ENCODE data around the gene ATP1A2.
"Not testable (repeated sequence)": the region's sequence is repeated elsewhere in the genome, so short reads cannot be mapped to it uniquely, and the experiment has no call there.

The ATP1A2 gene

DNA sequence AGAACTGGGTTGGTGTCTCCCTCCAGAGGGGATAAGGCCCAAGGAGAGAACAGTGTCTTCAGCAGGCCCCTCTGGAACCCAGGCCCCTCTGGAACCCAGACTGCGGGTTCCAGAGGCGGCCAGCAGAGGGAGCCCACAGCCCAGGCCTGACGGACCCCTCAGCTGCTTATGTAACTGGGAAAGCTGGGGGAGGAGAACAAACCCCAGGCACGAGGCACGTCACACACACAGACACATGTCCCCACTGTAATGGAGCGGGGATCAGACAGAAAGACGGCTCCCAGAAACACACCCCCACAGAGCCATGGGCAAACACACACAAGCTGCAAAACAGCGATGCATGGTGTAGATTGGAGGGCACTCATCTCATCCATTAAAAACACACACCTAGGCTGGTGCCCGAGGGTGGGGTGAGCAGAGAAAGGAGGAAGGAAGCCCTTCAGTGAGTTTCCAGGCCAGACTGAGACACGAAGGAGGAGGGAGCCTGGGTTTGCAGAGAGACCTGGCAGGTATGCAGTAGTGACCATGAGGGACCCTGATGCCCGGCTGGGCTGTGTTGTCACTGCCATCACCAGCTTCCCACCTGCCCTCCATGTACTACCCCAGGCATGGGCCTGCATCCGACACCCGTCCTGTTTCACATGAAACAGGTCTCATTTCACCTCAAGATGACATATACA lies 14.4 kb upstream of the ATP1A2 start:
- no peaks in the 10 kb centered on the region for H3K27me3 ChIP-seq (ENCODE audit: low read depth)
- no peaks in the 10 kb centered on the region for H3K36me3 ChIP-seq (replicated peaks)
- no peaks in the 10 kb centered on the region for H3K9me3 ChIP-seq
- H3K4me1 ChIP-seq, result peaks cover 18% of the 10 kb centered on the region
- in situ Hi-C loops (cut with MboI; ENCODE audit: low sequenced_read_pairs), result loop anchor here (5.0 to 10.0 kb wide), 2 partner anchors 144 to 191 kb away; no protein-coding TSS in a partner anchor
- no peak overlapping the region for H3K4me3 ChIP-seq
- DNase-seq (ENCODE audit: low spot score in 2 of 2), result peak; percentile 74 to 88

DNA sequence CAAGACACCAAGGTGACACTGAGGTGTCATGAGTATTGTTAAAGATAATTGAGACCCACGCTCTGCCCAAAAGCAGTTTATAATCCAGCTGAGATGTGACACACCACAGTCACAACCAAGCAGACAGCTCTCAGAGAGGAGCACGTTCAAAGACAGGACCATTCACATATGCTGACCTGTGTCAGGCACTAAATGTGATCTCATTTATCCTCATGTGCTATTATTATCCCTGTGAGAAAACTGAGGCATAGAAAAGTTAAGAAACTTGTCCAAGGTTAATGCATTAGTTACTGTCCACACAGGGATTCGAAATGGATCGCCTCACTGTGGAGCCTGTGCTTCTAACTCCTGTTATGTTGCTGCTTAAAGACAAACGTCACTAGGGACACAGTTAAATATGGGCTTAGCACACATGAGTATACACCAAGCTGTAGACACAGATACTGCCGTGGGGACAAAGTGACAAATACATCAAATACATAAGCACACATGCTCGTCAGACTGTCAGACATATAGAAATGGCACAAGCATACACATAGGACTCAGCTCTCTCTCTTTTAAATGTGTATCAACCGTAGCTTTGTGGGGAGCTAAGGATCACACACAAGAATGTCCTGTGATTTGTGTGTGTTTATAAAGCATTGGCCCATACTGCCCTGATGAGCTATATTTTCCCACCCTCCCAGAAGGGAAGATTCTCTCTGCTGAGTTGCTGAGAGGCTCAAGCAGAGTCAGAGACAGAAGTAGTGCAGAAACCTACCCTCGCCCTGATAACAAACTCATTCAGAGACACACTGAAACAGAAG lies 13.6 kb upstream of the ATP1A2 start:
- Histone ChIP-seq H3K27me3 (ENCODE audit: low read depth) (no peaks in the 10 kb centered on the region), H3K36me3 (replicated peaks) (no peaks in the 10 kb centered on the region), H3K4me3 (no peak overlapping the region), H3K9me3 (no peaks in the 10 kb centered on the region), H3K4me1 (peaks cover 13% of the 10 kb centered on the region)
- no peak for DNase-seq (ENCODE audit: low spot score in 2 of 2)
- in situ Hi-C loops (cut with MboI; ENCODE audit: low sequenced_read_pairs), result loop anchor here (5.0 to 10.0 kb wide), 2 partner anchors 143 to 190 kb away; no protein-coding TSS in a partner anchor

- H3K4me1 ChIP-seq, result peaks cover 8% of the 10 kb centered on the region
- no peak for DNase-seq (ENCODE audit: low spot score in 2 of 2)
- no peaks in the 10 kb centered on the region for H3K9me3 ChIP-seq
- no peaks in the 10 kb centered on the region for H3K27me3 ChIP-seq (ENCODE audit: low read depth)
- in situ Hi-C loops (cut with MboI; ENCODE audit: low sequenced_read_pairs), result loop anchor here (5.0 to 10.0 kb wide), 2 partner anchors 141 to 188 kb away; no protein-coding TSS in a partner anchor
- no peak overlapping the region for H3K4me3 ChIP-seq
- no peaks in the 10 kb centered on the region for H3K36me3 ChIP-seq (replicated peaks)
Measured at GRCh38 chr1:160103658-160104408, 11.7 kb upstream of the ATP1A2 start.

DNA sequence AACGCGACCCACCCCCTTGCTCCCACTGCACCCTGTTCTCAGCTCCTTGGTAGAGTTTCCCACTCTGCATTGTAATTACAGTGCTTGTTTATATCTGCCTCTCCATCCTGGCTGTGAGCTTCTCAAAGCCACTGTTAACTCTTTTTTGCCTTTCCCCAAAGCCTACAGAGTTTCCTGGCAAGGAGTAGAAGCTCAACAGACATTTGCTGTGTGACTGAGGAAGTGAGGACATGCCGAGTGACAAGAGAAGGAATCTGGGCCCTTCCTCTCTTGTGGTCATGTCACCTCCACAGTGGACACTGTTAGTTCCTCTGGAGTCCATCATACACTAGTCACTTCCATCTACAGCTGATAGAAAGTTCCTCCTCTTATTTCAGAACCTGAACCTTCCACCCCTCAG lies 11.1 kb upstream of the ATP1A2 start:
- in situ Hi-C loops (cut with MboI; ENCODE audit: low sequenced_read_pairs), result loop anchor here (5.0 to 10.0 kb wide), 2 partner anchors 140 to 188 kb away; no protein-coding TSS in a partner anchor
- no peaks in the 10 kb centered on the region for H3K27me3 ChIP-seq (ENCODE audit: low read depth)

GRCh38 chr1:160105155-160105554 lies 10.4 kb upstream of the ATP1A2 start:
- Histone ChIP-seq H3K4me1 (peaks cover 4% of the 10 kb centered on the region), H3K36me3 (replicated peaks) (no peaks in the 10 kb centered on the region), H3K9me3 (no peaks in the 10 kb centered on the region), H3K27me3 (ENCODE audit: low read depth) (no peaks in the 10 kb centered on the region), H3K4me3 (no peak overlapping the region)
- no peak for DNase-seq (ENCODE audit: low spot score in 2 of 2)
- in situ Hi-C loops (cut with MboI; ENCODE audit: low sequenced_read_pairs), result loop anchor here (5.0 to 10.0 kb wide), 2 partner anchors 140 to 272 kb away; no protein-coding TSS in a partner anchor

More for the DNA sequence above, 11.1 kb upstream of the ATP1A2 start:
- Histone ChIP-seq H3K4me1 (peaks cover 4% of the 10 kb centered on the region), H3K9me3 (no peaks in the 10 kb centered on the region), H3K36me3 (replicated peaks) (no peaks in the 10 kb centered on the region), H3K4me3 (no peak overlapping the region)
- no peak for DNase-seq (ENCODE audit: low spot score in 2 of 2)

DNA sequence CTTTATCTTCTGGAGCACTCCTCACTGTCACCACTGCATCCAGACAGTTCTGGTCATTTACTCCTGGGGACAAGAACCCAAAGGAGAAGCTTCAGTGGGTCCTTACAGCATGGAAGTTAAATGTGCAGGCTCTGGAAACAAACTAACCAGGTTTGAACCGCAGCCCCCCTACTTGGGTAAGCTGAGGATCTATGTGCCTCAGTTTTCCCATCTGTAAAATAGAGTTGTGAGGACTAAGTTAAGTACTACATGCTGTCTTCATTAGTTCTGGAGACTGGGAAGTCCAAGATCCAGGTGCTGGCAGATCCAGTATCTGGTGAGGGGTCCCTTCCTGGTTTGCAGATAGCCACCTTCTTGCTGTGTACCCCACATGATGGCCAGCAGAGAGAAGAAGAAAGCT lies 8.0 kb upstream of the ATP1A2 start:
- H3K4me1 ChIP-seq, result no peaks in the 10 kb centered on the region
- H3K27me3 ChIP-seq (ENCODE audit: low read depth), result no peaks in the 10 kb centered on the region
- H3K4me3 ChIP-seq, result no peak overlapping the region
- H3K36me3 ChIP-seq (replicated peaks), result no peaks in the 10 kb centered on the region
- in situ Hi-C loops (cut with MboI; ENCODE audit: low sequenced_read_pairs), result loop anchor here (5.0 to 10.0 kb wide), 2 partner anchors 137 to 270 kb away; no protein-coding TSS in a partner anchor
- no peak for DNase-seq (ENCODE audit: low spot score in 2 of 2)
- H3K9me3 ChIP-seq, result no peaks in the 10 kb centered on the region

GRCh38 chr1:160108888-160109662 lies 6.5 kb upstream of the ATP1A2 start:
- no peaks in the 10 kb centered on the region for H3K36me3 ChIP-seq (replicated peaks)
- no peaks in the 10 kb centered on the region for H3K4me1 ChIP-seq
- peak in 1 of 2 experiments; percentile 53 for DNase-seq (ENCODE audit: low spot score in 2 of 2)
- H3K9me3 ChIP-seq, result no peaks in the 10 kb centered on the region
- no peak overlapping the region for H3K4me3 ChIP-seq
- in situ Hi-C loops (cut with MboI; ENCODE audit: low sequenced_read_pairs), result loop anchor here (5.0 to 10.0 kb wide), 2 partner anchors 136 to 268 kb away; no protein-coding TSS in a partner anchor
- no peaks in the 10 kb centered on the region for H3K27me3 ChIP-seq (ENCODE audit: low read depth)

GRCh38 chr1:160109686-160110085 lies 5.9 kb upstream of the ATP1A2 start:
- no peak for DNase-seq (ENCODE audit: low spot score in 2 of 2)
- Histone ChIP-seq H3K4me3 (no peak overlapping the region), H3K9me3 (no peaks in the 10 kb centered on the region), H3K36me3 (replicated peaks) (no peaks in the 10 kb centered on the region), H3K4me1 (no peaks in the 10 kb centered on the region), H3K27me3 (ENCODE audit: low read depth) (no peaks in the 10 kb centered on the region)
- in situ Hi-C loops (cut with MboI; ENCODE audit: low sequenced_read_pairs), result loop anchor here (5.0 to 10.0 kb wide), 2 partner anchors 135 to 268 kb away; no protein-coding TSS in a partner anchor

DNA sequence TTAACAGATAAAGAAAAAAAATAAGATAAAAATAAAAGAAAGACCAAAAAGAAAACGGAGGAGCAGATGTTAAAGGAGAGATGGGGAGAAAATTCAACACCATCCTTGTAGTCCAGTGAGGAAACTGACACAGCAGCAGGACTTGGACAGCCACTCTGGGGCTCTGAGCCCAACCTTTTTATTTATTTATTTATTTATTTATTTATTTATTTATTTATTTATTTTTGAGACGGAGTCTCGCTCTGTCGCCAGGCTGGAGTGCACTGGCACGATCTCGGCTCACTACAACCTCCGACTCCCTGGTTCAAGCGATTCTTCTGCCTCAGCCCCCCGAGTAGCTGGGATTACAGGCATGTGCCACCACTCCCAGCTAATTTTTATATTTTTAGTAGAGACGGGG lies 4.1 kb upstream of the ATP1A2 start:
- H3K36me3 ChIP-seq (replicated peaks); H3K9me3 ChIP-seq; DNase-seq (ENCODE audit: low spot score in 2 of 2); in situ Hi-C loops (cut with MboI; ENCODE audit: low sequenced_read_pairs); H3K27me3 ChIP-seq (ENCODE audit: low read depth); H3K4me1 ChIP-seq; H3K4me3 ChIP-seq: not testable (repeated sequence)

GRCh38 chr1:160112357-160112756 lies 3.2 kb upstream of the ATP1A2 start:
- Histone ChIP-seq H3K36me3 (replicated peaks) (no peaks in the 10 kb centered on the region), H3K9me3 (no peaks in the 10 kb centered on the region), H3K27me3 (ENCODE audit: low read depth) (no peaks in the 10 kb centered on the region), H3K4me1 (no peaks in the 10 kb centered on the region), H3K4me3 (no peak overlapping the region)
- in situ Hi-C loops (cut with MboI; ENCODE audit: low sequenced_read_pairs), result no loop called here
- DNase-seq (ENCODE audit: low spot score in 2 of 2), result no peak

DNA sequence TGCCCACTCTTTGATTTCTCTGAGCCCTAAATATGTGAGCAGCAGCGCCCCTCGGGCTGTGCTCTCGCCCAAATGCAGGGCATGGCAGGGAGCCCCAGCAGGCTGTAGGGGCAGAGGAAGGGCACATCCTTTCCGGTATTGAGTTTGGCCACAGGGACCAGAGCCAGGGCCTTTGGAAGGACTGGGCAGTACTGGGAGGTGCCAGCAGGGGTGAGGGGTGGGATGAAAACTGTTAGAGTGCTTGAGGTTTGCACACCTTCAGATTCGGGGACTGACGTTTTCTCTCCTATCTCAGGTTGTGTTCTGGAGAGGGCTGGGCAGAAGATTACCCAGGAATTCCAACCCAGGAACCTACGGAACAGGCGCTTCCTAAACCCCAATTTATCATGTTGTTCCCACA lies 2.2 kb upstream of the ATP1A2 start:
- no peaks in the 10 kb centered on the region for H3K9me3 ChIP-seq
- DNase-seq (ENCODE audit: low spot score in 2 of 2), result no peak
- H3K4me3 ChIP-seq, result no peak overlapping the region
- in situ Hi-C loops (cut with MboI; ENCODE audit: low sequenced_read_pairs), result no loop called here
- no peaks in the 10 kb centered on the region for H3K36me3 ChIP-seq (replicated peaks)
- H3K27me3 ChIP-seq (ENCODE audit: low read depth), result no peaks in the 10 kb centered on the region
- no peaks in the 10 kb centered on the region for H3K4me1 ChIP-seq

DNA sequence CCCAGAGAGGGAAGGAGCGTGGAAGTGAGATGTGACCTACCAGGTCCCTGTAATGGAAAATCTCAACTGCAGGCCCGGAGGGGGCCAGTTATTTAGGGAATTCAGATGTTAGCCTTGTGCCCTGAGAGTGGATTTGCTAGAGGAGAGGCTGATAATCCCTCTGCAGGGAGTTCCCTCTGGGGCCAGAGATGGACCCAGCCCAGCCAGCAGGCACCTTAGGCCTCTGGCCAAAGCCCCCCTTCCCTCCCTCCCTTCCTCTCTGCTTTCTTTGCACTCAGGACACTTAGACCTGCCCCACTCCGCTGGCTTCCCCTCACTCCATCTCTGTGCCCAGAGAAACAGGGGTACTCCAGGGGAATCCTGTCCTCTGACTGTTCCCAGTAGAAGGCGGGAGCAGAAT lies 1.5 kb upstream of the ATP1A2 start:
- DNase-seq (ENCODE audit: low spot score in 2 of 2), result no peak
- Histone ChIP-seq H3K27me3 (ENCODE audit: low read depth) (no peaks in the 10 kb centered on the region), H3K4me3 (no peak overlapping the region), H3K36me3 (replicated peaks) (no peaks in the 10 kb centered on the region), H3K4me1 (no peaks in the 10 kb centered on the region), H3K9me3 (no peaks in the 10 kb centered on the region)
- in situ Hi-C loops (cut with MboI; ENCODE audit: low sequenced_read_pairs), result no loop called here
